Inflammatory macrophage (primary cell): ENCODE data around the gene ARF3.

Experiments
- DNase-seq, 2 donors: peaks; one replicate each; pipeline ENCODE4 v3.0.0-alpha.2; 2020 to 2022

ARF3 gene

GRCh38 chr12:48966177-48966895, 9.0 kb upstream of the ARF3 start:
- DNase-seq, result peak; percentile 36 to 57

GRCh38 chr12:48965298-48965838, 8.1 kb upstream of the ARF3 start:
- DNase-seq, result no peak

- DNase-seq, result no peak
Measured at GRCh38 chr12:48961801-48962200, 4.5 kb upstream of the ARF3 start.

GRCh38 chr12:48961331-48961730, 4.0 kb upstream of the ARF3 start:
- no peak for DNase-seq

- no peak for DNase-seq
Measured at GRCh38 chr12:48960834-48961233, 3.5 kb upstream of the ARF3 start.

GRCh38 chr12:48958049-48958388, 732 bp upstream of the ARF3 start:
- DNase-seq, result no peak

GRCh38 chr12:48956279-48957140, 777 bp downstream of the ARF3 start:
- DNase-seq, result peak; percentile 87 to 90

GRCh38 chr12:48954841-48955501, 2.3 kb downstream of the ARF3 start:
- peak; percentile 50 to 75 for DNase-seq

GRCh38 chr12:48954061-48954460, 3.2 kb downstream of the ARF3 start:
- DNase-seq, result no peak

GRCh38 chr12:48952691-48953090, 4.6 kb downstream of the ARF3 start:
- DNase-seq, result no peak

- no peak for DNase-seq
Measured at GRCh38 chr12:48947727-48948126, 9.6 kb downstream of the ARF3 start.

GRCh38 chr12:48946943-48947342, 10.3 kb downstream of the ARF3 start:
- no peak for DNase-seq

- no peak for DNase-seq
Measured at GRCh38 chr12:48946205-48946604, 11.1 kb downstream of the ARF3 start.

GRCh38 chr12:48943221-48943620, 14.1 kb downstream of the ARF3 start:
- DNase-seq, result no peak

- peak; percentile 61 to 68 for DNase-seq
Measured at GRCh38 chr12:48940181-48940580, 17.1 kb downstream of the ARF3 start.

GRCh38 chr12:48938805-48939204, 18.5 kb downstream of the ARF3 start:
- DNase-seq, result no peak

GRCh38 chr12:48937170-48937569, 20.1 kb downstream of the ARF3 start:
- no peak for DNase-seq

- peak; percentile 60 to 70 for DNase-seq
Measured at GRCh38 chr12:48936379-48936979, 20.8 kb downstream of the ARF3 start.

GRCh38 chr12:48934312-48934706, 23.0 kb downstream of the ARF3 start:
- no peak for DNase-seq

- no peak for DNase-seq
Measured at GRCh38 chr12:48933664-48934311, 23.5 kb downstream of the ARF3 start.

GRCh38 chr12:48932878-48933277, 24.4 kb downstream of the ARF3 start:
- DNase-seq, result no peak

- no peak for DNase-seq
Measured at GRCh38 chr12:48930475-48930874, 26.8 kb downstream of the ARF3 start.
